CD4-positive, alpha-beta T cell treated with Interleukin-10 for 1 hour (primary cell): ENCODE measurements around the gene KCNK5.

Experiments used
- DNase-seq: peaks from one replicate; pipeline ENCODE4 v3.0.0-alpha.2; 2020

KCNK5 gene

DNA sequence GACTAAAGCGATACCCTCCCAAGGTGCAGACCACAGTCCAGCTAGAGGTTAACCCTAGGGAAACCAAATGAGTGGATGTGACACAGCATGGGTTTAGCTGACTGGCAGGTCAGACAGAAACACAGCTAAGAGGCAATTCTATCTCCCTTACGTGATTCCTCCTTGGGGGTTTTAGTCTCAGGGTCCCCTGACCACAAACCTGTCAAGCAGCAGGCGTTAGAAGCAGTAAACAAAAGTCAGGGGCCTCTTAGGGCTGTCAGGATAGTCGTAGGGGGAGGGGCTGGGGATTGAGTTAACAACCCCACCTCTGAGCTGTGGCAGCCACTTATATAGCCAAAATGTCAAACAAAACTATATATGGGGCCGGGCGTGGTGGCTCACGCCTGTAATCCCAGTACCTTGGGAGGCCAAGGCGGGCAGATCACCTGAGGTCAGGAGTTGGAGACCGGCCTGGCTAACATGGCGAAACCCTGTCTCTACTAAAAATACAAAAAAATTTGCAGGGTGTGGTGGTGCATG is 13.6 kb downstream of the KCNK5 start:
- no peak for DNase-seq

DNA sequence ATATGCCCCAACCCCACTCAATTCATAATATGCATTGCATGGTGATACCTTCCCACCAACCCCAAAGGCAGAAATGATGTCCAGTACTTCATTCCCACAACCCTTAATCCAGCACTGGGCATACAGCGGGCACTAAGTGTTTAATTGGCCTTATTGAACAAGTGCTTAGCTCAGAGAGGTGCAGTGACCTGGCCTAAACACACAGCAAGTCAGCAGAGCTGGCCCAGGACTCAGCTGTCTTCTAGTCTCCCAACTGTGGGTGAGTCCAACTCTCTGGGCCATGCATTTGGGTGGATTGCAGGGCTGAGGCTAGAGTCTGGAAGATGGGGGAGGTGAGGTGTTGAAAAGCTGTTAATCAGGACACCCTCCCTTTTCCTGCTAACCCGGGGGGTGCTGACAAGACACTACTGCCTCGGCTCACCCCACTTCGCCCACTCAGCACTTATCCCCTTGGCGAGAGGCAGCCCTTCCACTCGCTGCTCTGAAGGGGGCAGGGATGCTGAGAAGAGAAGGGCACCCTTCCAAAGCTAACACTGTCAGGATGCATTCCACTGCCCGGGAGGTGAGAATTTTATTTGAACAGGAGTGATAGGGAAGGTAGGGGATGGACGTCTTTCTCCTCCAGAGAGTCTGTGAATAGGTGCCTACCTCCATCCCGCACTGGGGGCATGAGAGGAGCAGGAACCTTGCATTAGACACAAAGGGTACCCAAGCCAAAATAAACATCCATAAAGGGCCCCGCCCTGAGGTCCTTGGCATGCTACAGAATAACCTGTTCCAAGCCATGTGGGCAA is 14.2 kb downstream of the KCNK5 start:
- no peak for DNase-seq

DNA sequence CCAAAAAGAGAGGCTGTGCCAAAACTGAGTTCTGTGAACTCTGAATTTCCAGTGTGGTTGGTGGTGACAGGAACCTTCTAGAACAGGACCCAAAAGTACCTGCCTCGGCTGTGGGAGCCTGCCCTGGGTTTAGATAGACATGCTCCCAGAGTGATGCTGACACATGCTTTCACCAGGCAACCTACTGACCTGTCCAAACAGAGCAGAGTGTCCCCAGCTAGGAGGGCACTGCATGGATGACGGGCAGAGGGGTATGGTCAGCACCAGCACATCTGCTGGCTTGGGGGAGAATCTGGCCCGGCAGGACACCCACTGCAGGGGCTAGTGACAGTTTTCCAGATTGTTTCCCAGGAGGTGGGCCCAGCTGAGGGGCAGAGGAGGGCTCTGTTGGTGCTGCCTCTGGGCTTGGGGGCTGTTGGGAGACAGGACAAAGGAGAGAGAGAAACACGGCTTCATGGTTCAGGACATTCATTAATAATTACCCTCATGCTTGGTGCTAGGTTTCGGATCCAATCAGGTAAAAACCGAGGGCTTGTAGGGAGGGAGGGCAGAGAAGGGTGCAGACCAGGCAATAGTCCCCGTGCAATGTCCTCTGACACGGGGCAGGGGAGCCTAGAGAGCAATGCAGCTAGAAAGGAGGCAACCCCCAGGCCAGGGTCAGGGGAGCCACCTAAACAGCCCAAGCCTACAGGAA is 15.0 kb downstream of the KCNK5 start:
- DNase-seq: no peak

DNA sequence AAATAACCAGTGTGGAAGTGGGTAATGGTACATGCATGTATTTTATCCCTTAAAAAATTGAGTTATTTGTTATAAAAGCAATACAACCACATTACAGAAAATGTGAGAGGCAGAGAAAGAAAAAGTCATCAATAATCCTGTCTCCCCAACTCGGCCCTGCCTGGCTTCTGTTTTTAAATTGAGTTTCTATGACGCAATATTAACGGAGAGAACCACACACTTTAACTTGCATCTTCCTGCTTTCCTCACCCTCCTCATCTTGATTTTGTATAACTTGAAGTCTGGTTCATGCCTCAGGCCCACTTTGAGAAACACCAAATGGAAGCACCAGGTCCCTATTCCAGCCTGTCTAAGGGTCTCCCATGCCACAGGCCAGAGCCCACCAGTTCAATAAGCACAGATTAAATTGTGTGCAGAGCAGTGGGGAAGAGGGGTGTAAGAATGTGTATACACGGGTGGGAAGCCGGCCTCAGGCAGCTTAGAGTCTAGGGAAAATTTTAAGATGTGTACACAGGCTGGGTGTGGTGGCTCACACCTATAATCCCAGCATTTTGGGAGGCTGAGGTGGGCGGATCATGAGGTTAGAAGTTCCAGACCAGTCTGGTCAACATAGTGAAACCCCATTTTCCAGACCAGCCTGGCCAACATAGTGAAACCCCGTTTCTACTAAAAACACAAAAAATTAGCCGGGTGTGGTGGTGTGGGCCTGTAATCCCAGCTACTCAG is 15.9 kb downstream of the KCNK5 start:
- no peak for DNase-seq

DNA sequence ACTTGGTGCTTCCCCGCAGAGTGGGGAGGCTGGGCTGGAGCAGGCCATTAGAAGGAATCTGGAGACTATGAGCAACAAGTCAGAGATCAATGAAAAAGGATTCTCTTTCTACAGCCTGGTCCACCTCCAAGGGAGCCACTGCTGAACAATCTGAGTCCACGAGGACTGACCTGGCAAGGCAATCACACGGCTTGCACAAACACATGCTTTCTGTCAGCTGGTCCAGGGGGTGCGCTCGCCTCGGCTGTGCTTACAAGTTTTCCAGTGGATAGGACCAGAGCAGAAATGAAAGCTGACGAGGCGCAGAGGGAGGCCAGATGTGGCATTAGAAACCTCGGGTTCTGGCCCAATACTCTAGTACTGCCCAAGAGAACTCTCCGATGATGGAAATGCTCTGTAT is 18.1 kb downstream of the KCNK5 start:
- DNase-seq: no peak

DNA sequence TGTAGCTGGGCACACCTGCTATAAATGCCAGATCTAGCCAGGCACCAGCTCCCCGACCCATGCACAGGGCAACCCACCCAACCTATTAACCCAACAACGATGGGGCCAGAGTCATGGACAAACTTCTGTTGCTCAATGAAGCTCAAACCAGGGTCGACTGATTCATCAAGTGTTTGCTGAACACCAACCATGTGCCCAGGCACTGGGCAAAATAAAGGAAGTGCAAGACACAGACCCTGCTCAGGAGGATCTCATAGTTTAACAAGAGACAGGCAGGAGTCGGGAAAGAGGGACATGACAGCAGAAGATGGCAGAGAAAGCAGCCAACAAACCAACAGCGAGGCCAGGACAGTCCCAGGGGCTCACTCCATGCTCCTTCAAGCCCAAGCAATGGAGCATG is 18.8 kb downstream of the KCNK5 start:
- no peak for DNase-seq

DNA sequence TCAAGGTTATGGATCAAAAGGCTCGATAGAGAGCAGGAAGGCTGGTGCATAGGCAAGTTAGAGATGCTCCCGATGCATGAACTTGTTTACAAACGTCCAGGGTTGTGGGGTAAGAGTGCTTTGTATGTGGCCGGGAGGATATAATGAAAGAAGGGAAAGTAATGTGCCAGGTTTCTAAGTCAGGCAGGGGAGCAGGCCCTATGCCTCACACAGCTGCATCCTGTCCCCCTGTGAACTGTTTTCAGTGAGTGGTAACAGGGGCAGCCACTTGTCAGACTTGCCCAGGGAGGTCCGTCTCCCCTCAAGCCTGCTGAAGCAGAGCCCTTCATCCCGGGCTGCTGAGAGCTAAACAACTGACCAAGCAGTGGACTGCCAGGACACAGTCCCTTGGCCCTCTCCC is 19.4 kb downstream of the KCNK5 start:
- DNase-seq: no peak

GRCh38 chr6:39209360-39209811 is 19.9 kb downstream of the KCNK5 start:
- no peak for DNase-seq

DNA sequence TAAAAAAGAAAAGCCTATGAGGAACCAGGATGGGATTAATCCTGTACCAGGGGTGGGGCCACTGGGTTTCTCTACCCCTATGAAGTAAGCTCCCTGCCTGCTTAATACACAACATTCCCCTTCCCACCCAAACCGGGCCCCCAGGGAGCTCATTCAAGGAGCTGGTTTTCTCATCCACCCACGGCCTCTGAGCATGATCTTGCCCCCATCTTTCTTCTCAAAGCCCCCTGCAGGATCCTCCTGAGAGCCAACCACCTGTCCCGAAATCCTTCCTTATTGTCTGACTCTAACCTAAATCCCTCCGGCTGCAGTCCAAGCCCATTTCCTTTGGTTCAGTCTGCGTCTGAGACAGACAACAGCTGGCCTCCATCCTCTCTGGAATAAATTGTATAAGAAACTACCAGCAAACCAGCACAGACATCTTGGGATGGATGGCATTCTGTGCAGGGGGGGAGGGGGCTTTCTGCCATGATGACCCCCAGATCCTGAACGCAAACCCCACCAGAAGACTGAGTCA is 21.0 kb downstream of the KCNK5 start:
- DNase-seq: no peak

GRCh38 chr6:39207416-39208222 is 21.7 kb downstream of the KCNK5 start:
- no peak for DNase-seq

DNA sequence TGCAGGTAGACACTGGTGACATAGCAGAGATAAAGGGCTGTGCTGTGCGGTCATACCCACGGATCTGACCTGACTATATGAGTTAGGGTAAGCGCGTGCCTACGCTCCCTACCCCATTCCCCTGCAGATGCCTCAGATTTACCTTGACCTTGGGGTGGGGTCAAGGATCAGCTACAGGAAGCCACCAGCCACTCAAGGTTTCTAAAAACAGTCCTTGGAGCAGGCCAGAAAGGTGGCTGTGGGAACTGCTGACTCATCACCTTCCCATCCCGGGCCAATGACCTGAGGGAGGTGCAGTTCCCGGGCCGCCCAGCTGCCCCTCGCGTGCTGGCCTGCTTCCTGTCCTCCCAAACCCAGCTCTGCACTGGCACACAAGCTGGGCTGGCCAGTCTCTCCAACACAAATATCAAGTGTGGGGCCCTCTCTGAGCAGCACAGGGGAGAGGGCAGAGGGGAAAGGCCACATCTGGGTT is 23.0 kb downstream of the KCNK5 start:
- no peak for DNase-seq

GRCh38 chr6:39204646-39205244 is 24.5 kb downstream of the KCNK5 start:
- DNase-seq: no peak

- DNase-seq: no peak
Measured at GRCh38 chr6:39204160-39204495, 25.1 kb downstream of the KCNK5 start.

- DNase-seq: no peak
Measured at GRCh38 chr6:39203436-39204159, 25.7 kb downstream of the KCNK5 start.

- DNase-seq: no peak
Measured at GRCh38 chr6:39202166-39202565, 27.1 kb downstream of the KCNK5 start.

- no peak for DNase-seq
Measured at GRCh38 chr6:39200498-39201020, 28.7 kb downstream of the KCNK5 start.

GRCh38 chr6:39199976-39200375 is 29.3 kb downstream of the KCNK5 start:
- DNase-seq: no peak

DNA sequence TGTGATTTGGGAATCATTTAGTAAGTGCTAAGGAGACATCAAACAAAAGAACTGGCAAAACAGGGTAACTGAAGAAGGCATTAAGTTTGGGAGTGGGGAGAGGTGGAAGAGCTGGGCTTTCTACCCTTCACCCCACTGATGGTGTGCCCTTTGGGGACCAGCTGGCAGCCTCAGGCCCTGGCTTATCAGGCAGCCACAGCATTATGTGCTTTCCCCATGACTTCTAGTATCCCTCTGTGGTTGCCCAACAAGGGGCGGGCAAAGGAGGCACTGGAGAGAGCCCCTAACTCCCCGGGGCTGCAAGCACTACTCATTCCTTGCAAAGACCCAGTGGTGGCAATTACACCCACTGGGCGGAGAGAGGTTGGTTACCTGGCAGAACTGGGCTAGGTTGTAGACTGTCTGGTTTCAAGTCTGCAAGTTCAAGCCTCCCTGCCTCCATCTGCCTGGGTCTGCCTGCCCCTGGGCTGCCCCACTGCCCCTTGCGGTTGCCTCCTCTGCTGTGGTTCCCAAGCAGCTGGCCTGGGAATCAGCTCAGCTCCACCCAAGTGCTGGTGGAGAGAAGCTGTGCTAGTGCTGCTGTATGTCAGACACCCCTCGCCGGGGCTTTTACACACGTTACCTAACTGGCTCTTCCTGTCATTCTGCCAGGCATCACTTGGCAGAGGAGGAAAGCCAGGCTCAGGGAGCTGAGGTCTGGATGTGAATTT is 29.9 kb downstream of the KCNK5 start:
- DNase-seq: no peak

- no peak for DNase-seq
Measured at GRCh38 chr6:39198528-39198927, 30.7 kb downstream of the KCNK5 start.

DNA sequence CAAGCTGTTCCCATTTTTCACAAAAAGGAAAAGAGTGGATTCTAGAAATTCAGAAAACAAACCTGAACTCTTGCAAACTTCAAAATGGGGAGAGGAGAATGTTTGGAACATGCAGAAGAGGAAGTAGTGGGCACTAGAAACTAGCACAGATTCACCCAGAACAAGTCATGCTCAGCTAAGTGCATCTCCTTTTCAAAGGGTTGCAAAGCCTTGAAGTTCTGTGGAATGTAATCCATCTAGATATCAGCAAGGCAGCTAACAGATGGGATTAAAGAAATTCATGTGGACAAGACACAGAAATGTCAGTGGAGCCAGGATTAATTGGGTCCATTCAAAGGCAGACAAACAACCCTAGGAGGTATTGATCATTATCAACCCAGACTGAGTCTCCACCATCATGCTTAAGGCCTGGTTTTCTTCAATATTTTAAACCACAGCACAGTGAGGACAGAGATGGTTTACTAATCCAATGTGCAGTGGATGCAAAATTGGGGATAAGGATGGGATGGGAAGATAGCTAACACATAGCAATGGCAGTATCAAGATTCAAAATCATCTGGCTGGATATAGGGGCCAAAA is 31.3 kb downstream of the KCNK5 start:
- no peak for DNase-seq
